Measurements from ENCODE around the gene B4GALNT1. TPM values are rescaled to one million over a fixed set of nuclear protein-coding genes. Genes with fewer than 3 reads are reported as not detected.

Gene B4GALNT1
- total and polyA plus RNA-seq, 4 donors, result 0.11 to 0.30 (median 0.25) TPM; not detected in 1

DNA sequence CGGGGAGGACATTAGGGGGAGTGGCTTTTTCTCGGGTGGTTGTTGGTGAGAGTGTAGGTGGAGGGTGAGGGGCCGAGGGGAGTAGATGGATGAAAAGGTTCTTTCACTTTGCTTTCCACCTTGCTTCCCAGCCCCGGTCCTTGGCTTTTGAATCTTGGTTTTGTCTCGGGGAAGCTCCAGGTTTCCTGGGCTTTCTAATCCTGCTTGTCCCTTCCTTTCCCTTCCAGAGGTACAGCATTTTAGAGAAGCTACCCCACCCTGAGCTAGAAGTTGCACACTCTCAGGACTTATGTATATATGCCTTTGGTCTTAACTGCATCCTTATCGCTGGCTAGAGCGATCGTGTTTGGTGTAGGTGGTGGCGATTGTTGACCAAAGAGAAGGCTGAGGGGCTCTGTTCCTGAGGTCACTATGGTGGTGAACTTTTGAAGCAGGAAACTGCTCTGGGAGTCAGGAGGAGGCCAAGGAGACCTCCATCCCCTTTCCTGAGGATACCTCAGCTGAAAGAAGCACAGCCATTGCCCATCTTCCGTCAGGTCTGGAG is 41.1 kb downstream of the B4GALNT1 start (continued):
- TF ChIP-seq, protein P1, sequence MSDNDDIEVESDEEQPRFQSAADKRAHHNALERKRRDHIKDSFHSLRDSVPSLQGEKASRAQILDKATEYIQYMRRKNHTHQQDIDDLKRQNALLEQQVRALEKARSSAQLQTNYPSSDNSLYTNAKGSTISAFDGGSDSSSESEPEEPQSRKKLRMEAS (IDR thresholded peaks at IDR 0.05), result no peak
- TF ChIP-seq RAD21 (IDR thresholded peaks at IDR 0.05), result no peak
- TF ChIP-seq, protein P2, sequence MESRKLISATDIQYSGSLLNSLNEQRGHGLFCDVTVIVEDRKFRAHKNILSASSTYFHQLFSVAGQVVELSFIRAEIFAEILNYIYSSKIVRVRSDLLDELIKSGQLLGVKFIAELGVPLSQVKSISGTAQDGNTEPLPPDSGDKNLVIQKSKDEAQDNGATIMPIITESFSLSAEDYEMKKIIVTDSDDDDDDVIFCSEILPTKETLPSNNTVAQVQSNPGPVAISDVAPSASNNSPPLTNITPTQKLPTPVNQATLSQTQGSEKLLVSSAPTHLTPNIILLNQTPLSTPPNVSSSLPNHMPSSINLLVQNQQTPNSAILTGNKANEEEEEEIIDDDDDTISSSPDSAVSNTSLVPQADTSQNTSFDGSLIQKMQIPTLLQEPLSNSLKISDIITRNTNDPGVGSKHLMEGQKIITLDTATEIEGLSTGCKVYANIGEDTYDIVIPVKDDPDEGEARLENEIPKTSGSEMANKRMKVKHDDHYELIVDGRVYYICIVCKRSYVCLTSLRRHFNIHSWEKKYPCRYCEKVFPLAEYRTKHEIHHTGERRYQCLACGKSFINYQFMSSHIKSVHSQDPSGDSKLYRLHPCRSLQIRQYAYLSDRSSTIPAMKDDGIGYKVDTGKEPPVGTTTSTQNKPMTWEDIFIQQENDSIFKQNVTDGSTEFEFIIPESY (IDR thresholded peaks at IDR 0.05), result no peak
- no peak for TF ChIP-seq YY1 (IDR thresholded peaks at IDR 0.05)
- TF ChIP-seq JUND (IDR thresholded peaks at IDR 0.05), result no peak

DNA sequence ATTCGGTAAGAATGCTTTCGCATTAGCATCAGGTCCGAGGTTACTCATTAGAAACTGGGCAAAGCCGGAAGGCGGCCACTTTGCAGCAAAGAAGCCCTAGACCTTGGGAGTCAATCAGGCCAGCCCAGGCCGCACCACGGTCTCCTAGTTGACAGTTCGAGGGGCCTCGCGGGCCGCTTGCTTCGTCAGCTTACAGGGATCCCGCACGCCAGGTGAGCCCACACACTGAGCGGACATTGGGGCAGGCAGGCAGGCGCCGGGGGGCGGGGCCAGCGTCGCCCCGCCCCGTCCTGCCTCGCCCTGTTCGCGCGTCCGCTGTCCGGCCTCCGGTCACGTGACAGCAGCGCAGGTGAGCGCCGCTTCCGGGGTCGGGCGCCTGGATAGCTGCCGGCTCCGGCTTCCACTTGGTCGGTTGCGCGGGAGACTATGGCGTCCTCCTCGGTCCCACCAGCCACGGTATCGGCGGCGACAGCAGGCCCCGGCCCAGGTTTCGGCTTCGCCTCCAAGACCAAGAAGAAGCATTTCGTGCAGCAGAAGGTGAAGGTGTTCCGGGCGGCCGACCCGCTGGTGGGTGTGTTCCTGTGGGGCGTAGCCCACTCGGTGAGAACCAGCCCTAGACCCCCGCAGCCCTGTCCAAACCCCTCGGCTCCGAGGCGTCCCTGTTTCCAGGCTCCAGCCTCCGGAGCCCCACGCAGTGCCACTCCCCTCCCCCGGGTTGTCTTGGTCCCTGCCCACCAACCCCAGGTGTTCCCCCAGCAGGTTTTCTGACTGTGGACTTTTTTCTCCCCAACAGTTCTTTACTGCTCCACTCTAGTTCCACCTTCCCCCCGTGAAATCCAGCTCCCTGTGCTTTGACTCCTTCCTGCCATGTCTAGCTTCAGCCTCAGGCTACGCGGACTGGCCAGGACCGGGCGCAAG is 41.9 kb downstream of the B4GALNT1 start, which contains the start of gene PIP4K2C:
PIP4K2C (plus strand) TSS at position 329 of the 918 bp plus-strand sequence; CDS start at position 427, 98 bp downstream.
- Histone ChIP-seq H3K27me3 (ENCODE audit: control insufficient read depth in 4 of 4, insufficient read depth in 4 of 4, low read length in 3 of 4) (no peaks in the 10 kb centered on the region), H3K27ac (ENCODE audit: low read depth in 1 of 2, low read length in 2 of 2) (peak within 1 kb of the TSS; percentile 54 to 55), H3K9me3 (ENCODE audit: control insufficient read depth in 4 of 4, low read length in 3 of 4) (no peaks in the 10 kb centered on the region), H3K9ac (ENCODE audit: low read depth in 1 of 2, low read length in 2 of 2) (peak within 1 kb of the TSS; percentile 63 to 76), H3K36me3 (ENCODE audit: control insufficient read depth in 4 of 4, insufficient read depth in 3 of 4, low read depth in 1 of 4, low read length in 3 of 4) (peaks cover 0 to 10% (median 2%) of the 10 kb centered on the region in 4 donors), H3K4me1 (ENCODE audit: control insufficient read depth in 4 of 4, insufficient read depth in 4 of 4, low read length in 3 of 4) (peaks cover 6 to 29% (median 18%) of the 10 kb centered on the region in 4 donors), H3K4me3 (ENCODE audit: low read depth in 1 of 3, low read length in 3 of 3) (peak within 1 kb of the TSS; percentile 77 to 97 (median 95))
- TF ChIP-seq FOXA2 (IDR thresholded peaks at IDR 0.05) (no peak), YY1 (IDR thresholded peaks at IDR 0.05) (peak; percentile 3), NR2F2 (IDR thresholded peaks at IDR 0.05) (no peak), EGR1 (IDR thresholded peaks at IDR 0.05; ENCODE audit: low read depth in 2 of 2) (no peak), REST (IDR thresholded peaks at IDR 0.05) (no peak), ATF3 (IDR thresholded peaks at IDR 0.05) (no peak), GABPA (IDR thresholded peaks at IDR 0.05 in 1 of 2, conservative IDR thresholded peaks at IDR 0.05 in 1 of 2) (peak in 1 of 2 donors; percentile 79), RXRA (IDR thresholded peaks at IDR 0.05) (no peak), HNF4G (IDR thresholded peaks at IDR 0.05) (no peak), RAD21 (IDR thresholded peaks at IDR 0.05) (peak in 1 of 2 donors; percentile 16), FOXA1 (IDR thresholded peaks at IDR 0.05) (no peak)
- TF ChIP-seq, protein P2 (IDR thresholded peaks at IDR 0.05), result no peak
- TF ChIP-seq, protein P1 (IDR thresholded peaks at IDR 0.05), result no peak
- DNase-seq (ENCODE audit: low spot score), result peak; percentile 84
- under 1% methylated on average over 69 of the region's 69 CpGs for WGBS

Data from liver (tissue), 9 donors.